NCI-H2029 treated with DMSO at 0.1 percent for 48 hours (cell line): ENCODE results near the gene RAPGEF4.

Experiments used
- DNase-seq: peaks from one replicate; lab custom pipeline; 2025; lab: John Stamatoyannopoulos, UW

RAPGEF4 gene

DNA sequence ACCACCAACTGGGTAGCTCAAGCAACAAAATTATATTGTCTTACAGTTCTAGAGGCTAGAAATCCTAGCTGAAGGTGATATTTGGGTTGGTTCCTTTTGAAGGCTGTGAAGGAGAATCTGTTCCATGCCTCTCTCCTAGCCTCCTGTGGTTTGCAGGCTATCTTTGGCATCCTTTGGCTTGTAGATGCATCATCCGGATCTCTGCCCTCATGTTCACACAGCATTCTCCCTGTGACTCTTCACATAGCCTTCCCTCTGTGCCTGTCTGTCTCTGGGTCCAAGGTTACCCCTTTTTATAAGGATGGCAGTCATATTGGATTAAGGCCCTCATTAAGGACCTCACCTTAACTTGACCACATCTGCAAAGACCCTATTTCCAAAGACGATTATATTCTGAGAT is 261.4 kb downstream of the RAPGEF4 start:
- DNase-seq: no peak

- DNase-seq: no peak
These were observed 263.1 kb downstream of the RAPGEF4 start for GRCh38 chr2:172998547-172999272.

DNA sequence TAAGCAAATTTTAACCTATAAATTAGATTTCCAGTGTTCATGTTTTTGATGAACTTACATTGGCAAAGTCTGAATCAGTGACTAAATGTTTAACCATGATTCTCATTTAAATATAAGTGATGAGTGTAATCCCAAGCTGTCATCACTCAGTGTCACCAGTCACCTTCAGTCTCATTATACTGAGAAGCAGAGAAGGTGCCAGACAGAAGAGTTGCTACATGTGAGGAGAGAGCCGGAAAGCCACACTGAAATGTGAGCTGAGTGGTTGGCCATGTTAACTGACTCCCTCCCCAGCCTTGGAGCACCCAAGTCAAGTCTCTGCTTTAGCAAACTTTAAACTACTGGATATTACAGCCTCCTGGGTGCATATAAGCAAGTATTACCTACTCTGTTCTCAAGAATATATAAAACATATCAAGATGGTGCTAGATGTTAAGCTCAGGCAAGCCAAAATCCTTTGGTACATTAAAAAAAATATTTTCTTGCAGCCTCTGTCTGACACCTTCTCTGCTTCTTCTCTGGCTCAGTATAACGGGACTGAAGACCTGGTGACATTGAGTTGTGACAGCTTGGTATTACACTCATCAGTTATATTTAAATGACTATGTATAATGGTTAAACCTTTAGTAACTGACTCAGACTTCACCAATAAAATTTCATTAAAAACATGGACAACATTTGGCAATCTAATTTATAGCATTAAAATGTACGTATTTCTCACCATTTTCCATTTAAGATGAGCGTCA is 264.2 kb downstream of the RAPGEF4 start:
- DNase-seq: no peak

DNA sequence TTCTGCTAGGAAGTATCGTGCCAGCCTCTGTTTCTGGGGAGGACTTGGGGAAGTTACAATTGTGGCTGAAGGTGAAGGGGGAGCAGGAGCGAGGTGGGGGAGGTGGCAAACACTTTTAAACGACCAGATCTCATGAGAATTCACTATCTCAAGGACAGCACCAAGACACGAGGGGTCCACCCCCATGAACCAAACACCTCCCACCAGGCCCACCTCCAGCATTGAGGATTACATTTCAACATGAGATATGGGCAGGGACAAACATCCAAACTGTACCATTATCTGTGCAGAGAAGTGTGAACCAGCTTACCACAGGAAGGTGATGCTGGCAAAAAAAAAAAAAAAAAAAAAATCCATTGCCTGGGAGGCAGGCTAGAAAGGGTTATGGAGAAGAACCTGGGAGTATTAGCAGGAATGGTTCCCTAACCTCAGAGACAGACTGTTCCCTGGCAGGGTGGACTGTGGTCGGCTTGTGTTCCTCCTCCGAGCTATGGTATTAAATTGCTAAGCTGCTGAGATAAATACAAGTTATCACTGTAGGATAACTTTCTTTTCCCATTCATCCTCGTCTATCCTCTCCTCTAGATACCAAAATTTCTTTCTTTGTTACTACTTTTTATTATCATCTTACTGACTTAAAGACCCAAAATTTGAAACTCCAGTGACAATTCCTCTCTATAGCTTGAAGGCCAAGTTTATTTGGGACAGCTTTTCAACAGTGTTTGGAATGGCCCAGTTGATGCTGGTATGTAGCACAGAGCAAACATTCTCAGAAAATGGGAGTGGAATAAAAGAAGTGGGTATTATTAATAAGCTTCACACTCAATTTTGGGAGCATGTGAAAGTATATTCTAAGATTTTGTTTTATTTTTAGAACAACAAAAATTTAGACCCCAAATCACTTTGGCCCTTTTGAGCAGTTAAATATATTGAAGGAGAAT is 266.3 kb downstream of the RAPGEF4 start:
- DNase-seq: no peak

GRCh38 chr2:173002751-173003541 is 267.3 kb downstream of the RAPGEF4 start:
- no peak for DNase-seq

GRCh38 chr2:173008786-173009185 is 273.1 kb downstream of the RAPGEF4 start:
- DNase-seq: no peak

DNA sequence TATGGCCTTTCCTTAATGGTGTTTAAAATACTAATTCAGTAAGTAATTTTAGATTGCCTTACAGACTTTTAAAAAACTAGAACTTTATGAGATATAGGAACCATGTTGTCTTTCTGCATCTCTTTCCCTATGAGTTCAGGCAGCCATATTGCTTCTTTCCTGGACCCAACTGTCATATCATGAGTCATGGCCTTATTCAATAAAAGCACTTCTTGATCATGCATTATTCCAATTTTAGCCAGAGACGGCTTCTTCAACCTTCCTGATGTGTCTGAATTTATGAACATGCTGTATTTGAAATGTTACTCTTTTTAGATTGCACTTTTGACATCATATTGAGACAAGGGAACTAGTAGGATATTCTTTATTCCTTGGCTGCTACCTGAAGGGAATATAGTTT is 274.6 kb downstream of the RAPGEF4 start:
- DNase-seq: no peak

DNA sequence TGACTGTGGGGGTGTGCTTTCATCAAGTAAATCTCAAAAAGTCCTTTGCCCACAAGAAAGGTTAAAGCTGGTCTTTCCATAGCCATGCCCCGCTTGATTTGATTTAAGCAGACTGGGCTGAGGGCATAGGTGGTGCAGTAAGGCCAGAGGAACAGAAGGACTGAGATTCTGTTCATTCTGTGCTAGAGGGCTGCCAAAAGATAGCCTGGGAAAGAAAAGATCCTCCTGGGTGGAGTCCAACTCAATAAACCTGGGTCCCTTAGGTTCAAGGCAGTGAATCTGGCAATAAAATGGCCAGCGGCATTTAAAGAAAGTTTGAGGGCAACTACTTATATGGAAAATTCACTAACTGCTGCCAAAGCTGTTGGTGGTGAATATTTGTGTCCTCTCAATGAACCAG is 280.8 kb downstream of the RAPGEF4 start:
- no peak for DNase-seq

DNA sequence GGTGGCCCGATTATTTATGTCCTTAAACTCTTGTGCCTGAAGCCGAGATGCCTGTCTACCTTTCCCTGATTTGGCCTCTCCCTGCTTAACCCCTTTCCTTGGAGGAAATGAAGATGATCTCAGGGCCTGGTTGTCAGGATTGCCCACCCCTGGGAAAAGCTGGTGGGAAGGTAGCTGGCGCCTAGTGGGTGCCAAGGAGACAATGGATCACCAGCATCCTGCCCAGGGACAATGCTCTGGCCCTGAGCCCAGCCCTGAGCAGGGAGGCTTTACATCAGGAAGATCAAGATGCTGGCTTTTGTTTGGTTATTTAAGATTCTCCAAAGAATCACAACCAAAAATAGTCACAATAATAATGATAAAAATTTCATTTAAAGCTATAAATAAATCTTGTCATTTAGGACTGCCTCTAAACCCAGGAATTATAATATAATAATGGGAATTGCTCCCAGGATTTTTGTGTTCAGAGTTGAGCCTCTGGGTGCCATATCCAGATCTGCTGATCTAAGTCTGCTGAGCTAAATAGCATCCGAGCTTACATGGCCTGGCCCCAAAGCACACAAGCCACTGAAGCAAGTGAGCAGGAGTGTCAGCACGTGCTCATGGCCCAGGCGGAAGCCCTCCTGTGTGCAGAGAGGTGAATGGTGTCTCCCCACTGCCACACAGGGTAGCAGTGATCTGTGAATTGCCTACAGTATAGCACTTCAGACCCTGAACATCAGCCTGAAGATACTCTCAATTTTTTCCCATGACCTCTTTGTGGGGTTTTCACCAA is 282.2 kb downstream of the RAPGEF4 start:
- DNase-seq: no peak

DNA sequence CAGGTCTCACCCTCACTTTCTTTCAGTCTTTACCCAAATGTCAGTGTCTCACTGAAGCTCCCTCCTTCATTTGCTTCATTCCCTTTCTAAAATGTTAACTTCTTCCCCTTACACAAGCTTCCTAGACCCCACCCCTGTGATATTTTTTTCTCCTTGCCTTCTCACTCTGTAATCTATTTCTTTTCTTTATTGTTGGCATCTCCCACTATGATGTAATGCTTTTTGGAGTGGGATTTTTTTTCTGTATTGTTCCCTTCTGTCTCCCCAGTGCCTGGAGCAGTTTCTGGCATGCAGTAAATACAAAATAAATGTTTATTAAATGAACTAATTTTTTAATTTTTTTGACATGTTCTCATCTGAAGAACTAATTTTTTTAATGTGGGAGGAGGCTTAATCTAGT is 284.1 kb downstream of the RAPGEF4 start:
- DNase-seq: no peak

GRCh38 chr2:173021939-173022371 is 286.3 kb downstream of the RAPGEF4 start:
- DNase-seq: no peak

GRCh38 chr2:173023718-173024117 is 288.1 kb downstream of the RAPGEF4 start:
- no peak for DNase-seq

DNA sequence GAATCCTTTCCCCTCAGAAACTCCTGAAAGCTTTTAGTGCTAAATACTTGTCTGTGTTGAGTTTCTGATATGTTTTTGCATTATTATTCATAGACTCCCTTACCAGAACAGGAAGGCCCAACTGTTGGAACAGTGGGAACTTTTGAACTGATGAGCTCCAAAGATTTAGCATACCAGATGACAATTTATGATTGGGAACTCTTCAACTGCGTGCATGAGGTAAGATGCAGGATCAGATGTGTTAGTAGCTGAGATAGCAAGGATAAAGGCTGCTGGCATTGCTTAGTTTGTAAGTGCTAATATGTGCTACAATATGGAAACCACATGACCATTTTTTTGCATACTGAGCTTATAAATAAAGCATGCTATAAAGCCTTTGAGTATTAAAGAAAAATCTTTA is 290.8 kb downstream of the RAPGEF4 start:
- DNase-seq: no peak

GRCh38 chr2:173027181-173028128 is 291.8 kb downstream of the RAPGEF4 start:
- peak; percentile 37 for DNase-seq

DNA sequence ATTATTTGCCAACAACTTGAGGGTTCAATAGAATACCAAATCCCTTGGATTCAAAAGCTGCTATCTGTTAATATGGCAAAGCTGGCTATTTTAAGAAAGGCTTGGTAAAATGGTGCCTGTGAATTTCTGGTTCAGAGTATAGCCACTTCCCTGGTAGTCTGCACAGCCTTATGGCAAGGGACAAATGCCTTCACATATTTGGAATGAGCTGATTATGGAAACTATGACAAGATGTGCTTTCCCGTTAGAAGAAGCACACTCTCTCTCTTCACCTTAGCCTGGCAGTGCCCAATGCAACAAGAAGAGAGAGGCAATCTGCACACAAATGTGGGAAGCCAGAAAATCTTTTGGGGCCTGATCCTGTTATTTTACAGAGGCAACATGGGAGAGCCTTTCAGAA is 292.5 kb downstream of the RAPGEF4 start:
- DNase-seq: no peak

DNA sequence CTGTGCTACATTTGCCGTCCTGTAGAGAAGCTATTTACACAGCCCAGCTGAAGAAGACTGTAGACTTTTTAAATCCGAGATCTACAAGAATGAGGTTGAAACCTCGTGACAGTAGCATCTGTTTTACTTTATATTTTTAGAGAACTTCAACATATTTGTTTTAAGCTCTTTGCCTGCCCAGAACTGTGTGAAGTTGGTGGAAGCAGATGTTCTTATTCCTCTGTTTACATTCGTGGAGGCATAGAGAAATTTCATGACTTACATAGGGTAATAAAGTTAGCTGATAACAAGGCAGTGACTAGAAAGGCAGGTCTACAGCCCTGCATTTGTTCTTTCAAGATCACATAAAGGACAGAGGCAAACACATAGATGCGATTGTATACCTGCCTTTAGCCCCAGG is 293.0 kb downstream of the RAPGEF4 start:
- no peak for DNase-seq

- DNase-seq: no peak
These were observed 295.2 kb downstream of the RAPGEF4 start for GRCh38 chr2:173030561-173031490.

DNA sequence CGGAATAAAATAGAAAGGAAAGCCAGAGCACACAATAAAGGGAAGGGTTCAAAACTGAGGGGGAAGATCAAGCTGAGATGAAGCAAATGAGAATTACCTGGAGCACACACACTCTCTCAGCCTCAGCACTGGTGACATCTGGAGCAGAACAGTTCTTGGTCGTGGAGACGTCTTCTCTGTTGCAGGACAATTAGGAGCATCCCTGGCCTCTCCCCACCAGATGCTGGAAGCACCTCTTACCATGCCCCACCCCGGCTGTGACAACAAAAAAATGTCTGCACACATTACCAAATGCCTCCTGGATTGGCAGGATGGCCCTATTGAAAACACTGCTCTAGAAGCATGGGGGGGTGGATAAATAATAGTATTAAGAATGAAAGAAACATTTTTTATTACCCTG is 296.4 kb downstream of the RAPGEF4 start:
- no peak for DNase-seq

- no peak for DNase-seq
These were observed 297.4 kb downstream of the RAPGEF4 start for GRCh38 chr2:173033084-173033483.
